K562 (cell line): Measurements from ENCODE around the gene ABCF2. TPM values are rescaled to one million over a fixed set of nuclear protein-coding genes. Genes with fewer than 3 reads are reported as not detected.

Source experiments
- ATAC-seq: fragments of 200-7000 bp; cut with Tn5 transposase; 3 replicates; pipeline ENCODE4 v1.9.1; 2020; ENCODE audit warnings: moderate library complexity
- BruUV-seq: library from RNA; stranded (reverse); fragments of 400-500 nt; replicated peaks from 2 replicates; lab custom pipeline; 2021; lab: Mats Ljungman, UMichigan
- CTCF ChIA-PET: fragments of 300-600 bp; formaldehyde crosslinking; extraction: SDS; loops from one replicate; lab custom pipeline; 2021; ENCODE audit warnings: low intra/inter-chr PET ratio; lab: Yijun Ruan, JAX
- POLR2A ChIA-PET: fragments of 300-600, 350-650 bp; sonication (Branson Sonifier 250); formaldehyde crosslinking; extraction: SDS; loops from one replicate; lab custom pipeline; 2021; ENCODE audit warnings: antibody characterized with exemption, inconsistent platforms; lab: Yijun Ruan, JAX
- DNase-seq, 4 experiments: peaks; one replicate each; pipeline versions ENCODE4 v3.0.0 to v3.0.0-alpha.2; 2011 to 2018; ENCODE audit warnings: low spot score in 3 of 4, mixed read lengths in 3 of 4; ENCODE audit errors: extremely low read depth in 1 of 4
- FAIRE-seq: peaks from 2 replicates; lab custom pipeline; 2011; peaks lifted over from hg19 to GRCh38; lab: Jason Lieb, UNC
- H2AFZ ChIP-seq: 2 replicates; pipeline ENCODE4 v1.6.0; 2011; ENCODE audit warnings: low read depth, low read length, control low read depth, inconsistent platforms
- H3K27ac ChIP-seq: fragments of 200-600 bp; 3 replicates; pipeline ENCODE4 v1.8.0; 2011; ENCODE audit warnings: low read depth, mild to moderate bottlenecking, control low read depth, inconsistent platforms, low read length, moderate library complexity, mixed read lengths; ENCODE audit errors: extremely low read depth
- H3K27me3 ChIP-seq, 2 experiments: fragments of 300-600 bp in 1 of 2; 2 replicates in 1 of 2; 3 replicates in 1 of 2; pipeline versions ENCODE4 v1.6.0 to v1.8.0; 2011; ENCODE audit warnings: inconsistent platforms in 2 of 2, low read length in 2 of 2, mild to moderate bottlenecking in 1 of 2, mixed read lengths in 1 of 2, moderate library complexity in 1 of 2; ENCODE audit not compliant: control insufficient read depth in 2 of 2, insufficient read depth in 2 of 2
- H3K36me3 ChIP-seq: fragments of 300-600 bp; 3 replicates; pipeline ENCODE4 v1.8.0; 2011; ENCODE audit warnings: mild to moderate bottlenecking, low read length, inconsistent platforms; ENCODE audit not compliant: control insufficient read depth, insufficient read depth
- H3K4me1 ChIP-seq, 2 experiments: fragments of 200-600 bp in 1 of 2; replicated peaks in 1 of 2; 2 replicates in 1 of 2; 3 replicates in 1 of 2; pipeline versions ENCODE4 v1.5.1 to v1.8.0; 2011; ENCODE audit warnings: inconsistent platforms in 2 of 2, low read length in 2 of 2, mild to moderate bottlenecking in 1 of 2, mixed read lengths in 1 of 2, moderate library complexity in 1 of 2; ENCODE audit not compliant: control insufficient read depth in 2 of 2, insufficient read depth in 2 of 2
- H3K4me2 ChIP-seq: 2 replicates; pipeline ENCODE4 v1.6.1; 2011; ENCODE audit warnings: low read length, control low read depth, inconsistent platforms, mixed read lengths; ENCODE audit not compliant: insufficient read depth
- H3K4me3 ChIP-seq: fragments of 200-600 bp; sonication (generic), shearing (Covaris generic); 2 replicates; pipeline ENCODE4 v1.5.1; 2016; ENCODE audit warnings: control low read depth, inconsistent platforms
- H3K79me2 ChIP-seq: fragments of 200-600 bp; 3 replicates; pipeline ENCODE4 v1.8.0; 2011; ENCODE audit warnings: low read length, inconsistent platforms; ENCODE audit not compliant: control insufficient read depth, insufficient read depth
- H3K9ac ChIP-seq, 2 experiments: 2 replicates each; pipeline versions ENCODE4 v1.6.0 to v1.6.1; 2011; ENCODE audit warnings: low read depth in 2 of 2, low read length in 2 of 2, control low read depth in 1 of 2, inconsistent platforms in 1 of 2, mild to moderate bottlenecking in 1 of 2, mixed read lengths in 1 of 2; ENCODE audit not compliant: insufficient read depth in 1 of 2
- H3K9me1 ChIP-seq: one replicate; pipeline ENCODE4 v1.6.0; 2011; ENCODE audit warnings: inconsistent platforms, mild to moderate bottlenecking, low read length, moderate library complexity; ENCODE audit not compliant: control insufficient read depth, insufficient read depth
- H3K9me3 ChIP-seq: replicated peaks from 2 replicates; pipeline ENCODE4 v1.5.1; 2011; ENCODE audit warnings: low read depth, low read length, inconsistent platforms; ENCODE audit not compliant: control insufficient read depth, insufficient read depth
- H4K20me1 ChIP-seq: replicated peaks from 2 replicates; pipeline ENCODE4 v1.6.1; 2011; ENCODE audit warnings: low read length, inconsistent platforms, mixed read lengths; ENCODE audit not compliant: control insufficient read depth, insufficient read depth
- POLR2A ChIP-seq: fragments of 450-650 bp; conservative IDR thresholded peaks from 2 replicates; pipeline ENCODE4 v1.6.1; 2016
- TAF7 ChIP-seq: fragments of 450-650 bp; IDR thresholded peaks from 2 replicates; pipeline ENCODE4 v1.6.1; 2016; ENCODE audit warnings: missing genetic modification characterization, missing compliant biosample characterization
- ZNF12 ChIP-seq: sonication (generic); formaldehyde crosslinking; IDR thresholded peaks from 2 replicates; pipeline ENCODE4 v1.4.0; 2020; ENCODE audit warnings: mild to moderate bottlenecking, missing genetic modification reagents
- WGBS: fragments of 100-300 bp; shearing (Covaris generic); methylation state at CpG from one replicate; pipeline ENCODE4 v1.1.6; 2016; ENCODE audit warnings: low coverage, mixed read lengths; ENCODE audit not compliant: insufficient coverage; ENCODE audit errors: missing lambda C conversion rate; 5-methylcytosine and 5-hydroxymethylcytosine counted together
- in situ Hi-C: fragments of 300-500 bp; cut with MboI; formaldehyde crosslinking; loops from 4 replicates; pipeline ENCODE4 v1.15.0; 2018; ENCODE audit warnings: inconsistent platforms, mixed read lengths
- intact Hi-C: fragments of 100-400 bp; cut with micrococcal nuclease; formaldehyde crosslinking; loops from 2 replicates; pipeline ENCODE4 v1.14.2; 2022
- polyA plus RNA-seq, 8 experiments: library from polyadenylated mRNA; depleted of rRNA in 4 of 8; stranded (reverse) in 5 of 8; unstranded in 3 of 8; fragments of >200 nt; fragmentation: Nextera tagmentation in 2 of 8; fragmentation: Illumina TruSeq in 1 of 8; extraction: Ambion mirVana in 2 of 8; extraction: Trizol in 1 of 8; gene quantifications; 2 replicates each; pipeline versions ENCODE4 v1.2.1 to v1.2.3, GENCODE V29; 2011 to 2014; ENCODE audit warnings: inconsistent platforms in 1 of 8, missing spikeins in 1 of 8
- total RNA-seq, 7 experiments: library from RNA; depleted of rRNA in 6 of 7; stranded (reverse); fragments of >200 nt in 6 of 7; fragmentation: Illumina TruSeq in 2 of 7; extraction: Trizol in 2 of 7; gene quantifications; 2 replicates each; pipeline versions ENCODE4 v1.2.1 to v1.2.3, GENCODE V29; 2011 to 2021; ENCODE audit warnings: low replicate concordance in 1 of 7
- TF ChIP-seq, protein P1 (sequence below): fragments of 450-650 bp; formaldehyde crosslinking; conservative IDR thresholded peaks from 2 replicates; pipeline ENCODE4 v1.4.0; 2022; ENCODE audit warnings: mild to moderate bottlenecking, missing genetic modification characterization
- TF ChIP-seq, protein P2 (sequence below), 2 experiments: fragments of 450-650 bp in 1 of 2; sonication (generic) in 1 of 2; formaldehyde crosslinking in 1 of 2; IDR thresholded peaks in 1 of 2; conservative IDR thresholded peaks in 1 of 2; 2 replicates each; pipeline versions ENCODE4 v1.6.1 to v1.8.1; 2016 to 2023; ENCODE audit warnings: mild to moderate bottlenecking in 2 of 2, moderate library complexity in 2 of 2, inconsistent platforms in 1 of 2, missing genetic modification reagents in 1 of 2

Gene ABCF2
- total and polyA plus RNA-seq, 9 of the 15 experiments (the other 6 are each of a cell fraction or from before 2014, with no cell fraction given): 62.1 to 224 (median 113) TPM

DNA sequence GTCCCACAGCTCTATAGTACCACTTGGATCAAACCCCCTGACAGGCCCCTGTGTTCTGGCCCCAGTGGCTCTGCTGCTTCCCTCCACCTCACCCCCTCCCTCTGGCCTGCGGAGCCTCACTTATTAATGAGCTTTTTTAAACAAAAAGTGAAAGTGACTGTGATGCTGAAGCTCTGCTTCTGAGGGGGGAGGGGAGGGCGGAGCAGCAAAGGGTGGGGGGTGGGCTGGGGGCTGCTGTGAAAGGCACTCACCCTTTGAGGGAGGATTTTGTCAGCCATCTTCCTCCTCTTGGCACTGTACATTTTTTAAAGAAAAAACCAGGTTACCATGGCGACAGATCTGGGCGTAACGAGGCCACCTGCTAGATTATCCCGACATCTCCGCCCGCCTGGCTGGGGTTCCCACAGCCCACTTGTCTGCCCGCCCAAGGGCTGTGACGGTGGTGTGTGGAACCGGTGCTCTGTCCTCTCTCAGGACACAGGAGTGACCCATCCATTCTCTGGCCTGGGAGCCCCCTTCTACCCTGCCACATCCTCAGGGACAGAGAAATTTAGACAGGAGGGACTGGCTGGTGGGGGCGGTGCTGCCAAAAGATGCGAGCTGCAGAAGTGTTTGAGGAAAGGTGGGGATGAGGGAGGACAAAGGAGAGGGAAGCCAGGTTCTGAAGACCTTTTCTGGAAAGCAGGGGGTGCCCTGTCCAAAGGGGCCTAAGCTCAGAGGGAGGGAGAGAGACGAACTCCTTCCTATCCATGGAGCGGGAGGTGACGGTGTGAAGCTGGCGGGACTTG lies 16.6 kb upstream of the ABCF2 start (continued):
- TF ChIP-seq, protein P1, sequence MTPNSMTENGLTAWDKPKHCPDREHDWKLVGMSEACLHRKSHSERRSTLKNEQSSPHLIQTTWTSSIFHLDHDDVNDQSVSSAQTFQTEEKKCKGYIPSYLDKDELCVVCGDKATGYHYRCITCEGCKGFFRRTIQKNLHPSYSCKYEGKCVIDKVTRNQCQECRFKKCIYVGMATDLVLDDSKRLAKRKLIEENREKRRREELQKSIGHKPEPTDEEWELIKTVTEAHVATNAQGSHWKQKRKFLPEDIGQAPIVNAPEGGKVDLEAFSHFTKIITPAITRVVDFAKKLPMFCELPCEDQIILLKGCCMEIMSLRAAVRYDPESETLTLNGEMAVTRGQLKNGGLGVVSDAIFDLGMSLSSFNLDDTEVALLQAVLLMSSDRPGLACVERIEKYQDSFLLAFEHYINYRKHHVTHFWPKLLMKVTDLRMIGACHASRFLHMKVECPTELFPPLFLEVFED (CRISPR knock-in tag): no peak
- peak; percentile 57; the same call in 1 of the 2 replicates for TF ChIP-seq ZNF12 (CRISPR knock-in tag)

DNA sequence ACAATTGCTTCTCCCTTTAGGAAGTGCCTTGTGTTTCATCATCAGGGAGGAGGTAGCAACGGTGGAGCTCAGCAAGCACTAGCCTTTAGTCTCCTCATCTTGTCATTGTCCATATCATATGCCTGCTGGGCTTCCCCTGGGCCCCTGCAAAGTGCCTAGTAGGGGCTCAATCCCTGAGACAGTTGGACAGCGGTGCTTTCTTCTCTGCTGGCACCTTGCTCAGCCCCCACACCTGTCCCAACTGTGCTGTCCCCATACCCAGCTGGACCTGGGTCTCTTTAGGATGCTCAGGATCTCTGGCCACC lies 16.0 kb upstream of the ABCF2 start:
- H3K79me2 ChIP-seq: no peaks in the 10 kb centered on the region
- POLR2A ChIA-PET: interaction anchor here (0.6 to 3.5 kb wide), 6 partner anchors 9 to 488 kb away, joined by 3 to 34 read pairs (median 8); partner anchors contain the start of genes ABCF2 and CHPF2
- peaks cover 8% of the 10 kb centered on the region for H3K9me1 ChIP-seq
- 3% methylated on average over 2 of the region's 2 CpGs for WGBS
- peak overlapping the region in 1 of 2 experiments; percentile 1; a peak in 1 of 4 replicates for H3K9ac ChIP-seq
- no peaks in the 10 kb centered on the region for H3K9me3 ChIP-seq
- no peak for ATAC-seq
- peaks cover 3% of the 10 kb centered on the region; the same call in 1 of the 3 replicates for H3K36me3 ChIP-seq
- TF ChIP-seq TAF7 (tag) (no peak), POLR2A (no peak)
- TF ChIP-seq, protein P2, sequence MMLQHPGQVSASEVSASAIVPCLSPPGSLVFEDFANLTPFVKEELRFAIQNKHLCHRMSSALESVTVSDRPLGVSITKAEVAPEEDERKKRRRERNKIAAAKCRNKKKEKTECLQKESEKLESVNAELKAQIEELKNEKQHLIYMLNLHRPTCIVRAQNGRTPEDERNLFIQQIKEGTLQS (IDR thresholded peaks at IDR 0.05): peak; percentile 51
- TF ChIP-seq, protein P2 (CRISPR knock-in tag; conservative IDR thresholded peaks at IDR 0.05): no peak
- TF ChIP-seq, all 486 proteins: peak for 1
- Histone ChIP-seq H2AFZ (no peak overlapping the region), H3K4me1 (peaks cover 20 to 53% of the 10 kb centered on the region in 2 experiments), H3K4me2 (no peak overlapping the region), H3K4me3 (no peak overlapping the region), H4K20me1 (peaks cover 49% of the 10 kb centered on the region), H3K27me3 (peaks cover 0 to 20% of the 10 kb centered on the region in 2 experiments; a peak in 1 of 5 replicates), H3K27ac (no peak overlapping the region)
- CTCF ChIA-PET: interaction anchor here (0.8 to 2.3 kb wide), 2 partner anchors 70 to 76 kb away, joined by 5 to 10 read pairs; partner anchors contain the start of gene GBX1
- BruUV-seq: no TSS peak
- intact Hi-C loops (loop anchor here (5.0 kb wide), 1 partner anchor 51 kb away; no protein-coding TSS in a partner anchor), in situ Hi-C loops (no loop called here)
- DNase-seq (no peak), FAIRE-seq (no peak)
